ENCODE results near the gene MAP3K6. TPM values are rescaled to one million over a fixed set of nuclear protein-coding genes. Genes with fewer than 3 reads are reported as not detected.

MAP3K6 gene, protein sequence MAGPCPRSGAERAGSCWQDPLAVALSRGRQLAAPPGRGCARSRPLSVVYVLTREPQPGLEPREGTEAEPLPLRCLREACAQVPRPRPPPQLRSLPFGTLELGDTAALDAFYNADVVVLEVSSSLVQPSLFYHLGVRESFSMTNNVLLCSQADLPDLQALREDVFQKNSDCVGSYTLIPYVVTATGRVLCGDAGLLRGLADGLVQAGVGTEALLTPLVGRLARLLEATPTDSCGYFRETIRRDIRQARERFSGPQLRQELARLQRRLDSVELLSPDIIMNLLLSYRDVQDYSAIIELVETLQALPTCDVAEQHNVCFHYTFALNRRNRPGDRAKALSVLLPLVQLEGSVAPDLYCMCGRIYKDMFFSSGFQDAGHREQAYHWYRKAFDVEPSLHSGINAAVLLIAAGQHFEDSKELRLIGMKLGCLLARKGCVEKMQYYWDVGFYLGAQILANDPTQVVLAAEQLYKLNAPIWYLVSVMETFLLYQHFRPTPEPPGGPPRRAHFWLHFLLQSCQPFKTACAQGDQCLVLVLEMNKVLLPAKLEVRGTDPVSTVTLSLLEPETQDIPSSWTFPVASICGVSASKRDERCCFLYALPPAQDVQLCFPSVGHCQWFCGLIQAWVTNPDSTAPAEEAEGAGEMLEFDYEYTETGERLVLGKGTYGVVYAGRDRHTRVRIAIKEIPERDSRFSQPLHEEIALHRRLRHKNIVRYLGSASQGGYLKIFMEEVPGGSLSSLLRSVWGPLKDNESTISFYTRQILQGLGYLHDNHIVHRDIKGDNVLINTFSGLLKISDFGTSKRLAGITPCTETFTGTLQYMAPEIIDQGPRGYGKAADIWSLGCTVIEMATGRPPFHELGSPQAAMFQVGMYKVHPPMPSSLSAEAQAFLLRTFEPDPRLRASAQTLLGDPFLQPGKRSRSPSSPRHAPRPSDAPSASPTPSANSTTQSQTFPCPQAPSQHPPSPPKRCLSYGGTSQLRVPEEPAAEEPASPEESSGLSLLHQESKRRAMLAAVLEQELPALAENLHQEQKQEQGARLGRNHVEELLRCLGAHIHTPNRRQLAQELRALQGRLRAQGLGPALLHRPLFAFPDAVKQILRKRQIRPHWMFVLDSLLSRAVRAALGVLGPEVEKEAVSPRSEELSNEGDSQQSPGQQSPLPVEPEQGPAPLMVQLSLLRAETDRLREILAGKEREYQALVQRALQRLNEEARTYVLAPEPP (N-terminal part only)
- total RNA-seq (12.4 and 18.5 TPM in 2 replicates), polyA plus RNA-seq (9.9 and 12.7 TPM in 2 replicates), polyA minus RNA-seq (7.0 and 9.0 TPM in 2 replicates), Bru-seq, nascent RNA (percentile 41 among the genes with signal in this experiment), BruChase-seq, experiment 1, labeled RNA remaining after a 6-hour chase (percentile 47 among the genes with signal in this experiment), BruChase-seq, experiment 2, labeled RNA remaining after a 2-hour chase (percentile 47 among the genes with signal in this experiment)
- polyA plus RNA-seq (2011; cell fraction: cytosol; rRNA removed): 5.7 and 5.9 TPM in 2 replicates
- 52.7 and 54.9 TPM in 2 replicates for polyA plus RNA-seq (2011; cell fraction: nucleus; rRNA removed)
- 13.8 and 18.1 TPM in 2 replicates for polyA plus RNA-seq (2012)
- polyA minus RNA-seq (2011; cell fraction: cytosol; rRNA and poly(A)+ RNA removed): 8.3 TPM
- 9.3 and 12.2 TPM in 2 replicates for polyA minus RNA-seq (2011; cell fraction: nucleus; rRNA and poly(A)+ RNA removed)
- long read RNA-seq, full-length matches to known transcripts: 10 of 31 reads
- long read RNA-seq, partial matches to known transcripts: 12 of 31 reads
- long read RNA-seq, other reads (novel, unspliced or antisense): 9 of 31 reads

GRCh38 chr1:27366411-27367159, at the start of gene MAP3K6:
Gene MAP3K6, minus strand, starts transcription at chr1:27366961. Its CDS starts 364 bp downstream, at chr1:27366597.
- Histone ChIP-seq H3K9me3 (replicated peaks; ENCODE audit: control insufficient read depth, insufficient read depth, low read length) (no peaks in the 10 kb centered on the region), H3K9me1 (replicated peaks; ENCODE audit: control insufficient read depth, extremely low read depth, insufficient read depth, low read length) (no peaks in the 10 kb centered on the region), H3K36me3 (ENCODE audit: control insufficient read depth in 2 of 2, extremely low read depth in 1 of 2, insufficient read depth in 2 of 2, low read length in 2 of 2) (peaks cover 0 to 2% of the 10 kb centered on the region in 2 experiments), H3K27me3 (ENCODE audit: control insufficient read depth in 2 of 2, insufficient read depth in 2 of 2, low read length in 2 of 2) (no peaks in the 10 kb centered on the region), H2AFZ (ENCODE audit: low read depth, low read length) (peak within 1 kb of the TSS; percentile 94), H3K4me2 (ENCODE audit: insufficient read depth, low read length) (peak within 1 kb of the TSS; percentile 92), H4K20me1 (replicated peaks; ENCODE audit: control insufficient read depth, extremely low read depth, insufficient read depth, low read length) (no peaks in the 10 kb centered on the region), H3K4me1 (ENCODE audit: control insufficient read depth, extremely low read depth, insufficient read depth, low read length) (peaks cover 15% of the 10 kb centered on the region), H3K79me2 (ENCODE audit: control insufficient read depth, insufficient read depth, low read length) (no peaks in the 10 kb centered on the region), H3K4me3 (replicated peaks in 1 of 3; ENCODE audit: insufficient read depth in 1 of 3, low read depth in 1 of 3, low read length in 3 of 3) (peak within 1 kb of the TSS; percentile 62 to 81 (median 81)), H3K9ac (replicated peaks; ENCODE audit: extremely low read depth, insufficient read depth, low read length) (peak within 1 kb of the TSS; percentile 83), H3K27ac (ENCODE audit: insufficient read depth, low read depth, low read length) (peak within 1 kb of the TSS; percentile 85)
- intact Hi-C loops (cut with micrococcal nuclease) (loop anchor here (1.0 kb wide), 1 partner anchor 26 kb away; the partner anchor contains the start of gene GPR3), dilution Hi-C loops (cut with MboI; ENCODE audit: extremely low pct_ligation_motif_present, low sequenced_read_pairs) (no loop called here)
- FAIRE-seq (peak; percentile 90), DNase-seq (ENCODE audit: low read depth, low spot score) (peak; percentile 55)
- POLR2A ChIA-PET: interaction anchor here (0.8 to 1.7 kb wide), 3 partner anchors 25 to 237 kb away, joined by 3 to 5 read pairs (median 3); partner anchors contain the start of gene AHDC1
- BruUV-seq (replicated peaks): no TSS peak
- TF ChIP-seq GATA2 (IDR thresholded peaks at IDR 0.05; ENCODE audit: insufficient read depth, insufficient read length, low read depth, low read length) (no peak), MAX (IDR thresholded peaks at IDR 0.05; ENCODE audit: insufficient read depth, insufficient read length) (no peak), POLR2A (IDR thresholded peaks at IDR 0.05; ENCODE audit: low read depth, low read length) (no peak), JUN (IDR thresholded peaks at IDR 0.05; ENCODE audit: borderline replicate concordance, insufficient read depth, insufficient read length, low read depth) (no peak), FOS (IDR thresholded peaks at IDR 0.05; ENCODE audit: borderline replicate concordance, insufficient read depth, low read length) (no peak), MYC (IDR thresholded peaks at IDR 0.05; ENCODE audit: low read depth, low read length) (no peak), POLR2AphosphoS5 (IDR thresholded peaks at IDR 0.05; ENCODE audit: insufficient read depth, low read depth, low read length) (peak; percentile 12), EZH2 (IDR thresholded peaks at IDR 0.05; ENCODE audit: borderline replicate concordance, low read depth, low read length, severe bottlenecking) (no peak)
- TF ChIP-seq, protein P1, sequence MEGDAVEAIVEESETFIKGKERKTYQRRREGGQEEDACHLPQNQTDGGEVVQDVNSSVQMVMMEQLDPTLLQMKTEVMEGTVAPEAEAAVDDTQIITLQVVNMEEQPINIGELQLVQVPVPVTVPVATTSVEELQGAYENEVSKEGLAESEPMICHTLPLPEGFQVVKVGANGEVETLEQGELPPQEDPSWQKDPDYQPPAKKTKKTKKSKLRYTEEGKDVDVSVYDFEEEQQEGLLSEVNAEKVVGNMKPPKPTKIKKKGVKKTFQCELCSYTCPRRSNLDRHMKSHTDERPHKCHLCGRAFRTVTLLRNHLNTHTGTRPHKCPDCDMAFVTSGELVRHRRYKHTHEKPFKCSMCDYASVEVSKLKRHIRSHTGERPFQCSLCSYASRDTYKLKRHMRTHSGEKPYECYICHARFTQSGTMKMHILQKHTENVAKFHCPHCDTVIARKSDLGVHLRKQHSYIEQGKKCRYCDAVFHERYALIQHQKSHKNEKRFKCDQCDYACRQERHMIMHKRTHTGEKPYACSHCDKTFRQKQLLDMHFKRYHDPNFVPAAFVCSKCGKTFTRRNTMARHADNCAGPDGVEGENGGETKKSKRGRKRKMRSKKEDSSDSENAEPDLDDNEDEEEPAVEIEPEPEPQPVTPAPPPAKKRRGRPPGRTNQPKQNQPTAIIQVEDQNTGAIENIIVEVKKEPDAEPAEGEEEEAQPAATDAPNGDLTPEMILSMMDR (IDR thresholded peaks at IDR 0.05; ENCODE audit: extremely low read depth in 1 of 2, insufficient read depth in 1 of 2, low read depth in 1 of 2, low read length in 2 of 2): peak; percentile 50 to 55
- CTCF ChIA-PET: interaction anchor here (0.7 to 6.8 kb wide), 26 partner anchors 8 to 303 kb away, joined by 3 to 57 read pairs (median 5); partner anchors contain the start of genes AHDC1, CD164L2, FCN3 and GPR3

Measured in endothelial cell of umbilical vein (primary cell).